IMR-90 (cell line): Measurements from ENCODE around the gene TMEM135. TPM values are rescaled to one million over a fixed set of nuclear protein-coding genes. Genes with fewer than 3 reads are reported as not detected.

ENCODE experiments used
- ATAC-seq: fragments of 200-7000 bp; cut with Tn5 transposase; 2 replicates; pipeline ENCODE4 v1.9.1; 2020; ENCODE audit warnings: low read depth, mild to moderate bottlenecking, moderate library complexity
- BruUV-seq: library from RNA; stranded (reverse); fragments of 400-500 nt; replicated peaks from 2 replicates; lab custom pipeline; 2021; lab: Mats Ljungman, UMichigan
- CTCF ChIA-PET: fragments of 300-600 bp; formaldehyde crosslinking; extraction: SDS; loops from one replicate; lab custom pipeline; 2021; ENCODE audit warnings: antibody characterized with exemption; lab: Yijun Ruan, JAX
- POLR2A ChIA-PET: fragments of 300-600 bp; sonication (Branson Sonifier 250); formaldehyde crosslinking; loops from one replicate; lab custom pipeline; 2022; ENCODE audit warnings: antibody characterized with exemption; ENCODE audit not compliant: unreplicated experiment; lab: Charles Lee
- DNase-seq: peaks from one replicate; pipeline ENCODE4 v3.0.0; 2013
- H2AFZ ChIP-seq: replicated peaks from 2 replicates; pipeline ENCODE3; 2013; ENCODE audit warnings: low read length, mild to moderate bottlenecking; ENCODE audit not compliant: poor library complexity
- H2AK5ac ChIP-seq: 2 replicates; pipeline ENCODE4 v1.6.1; 2013; ENCODE audit warnings: low read depth, low read length, inconsistent platforms
- H2AK9ac ChIP-seq: replicated peaks from 2 replicates; pipeline ENCODE3; 2013; ENCODE audit warnings: mild to moderate bottlenecking, low read depth, low read length, moderate library complexity; ENCODE audit not compliant: poor library complexity
- H2BK120ac ChIP-seq: 2 replicates; pipeline ENCODE4 v1.6.1; 2013; ENCODE audit warnings: low read depth, low read length, inconsistent platforms
- H2BK15ac ChIP-seq: 3 replicates; pipeline ENCODE4 v1.6.1; 2013; ENCODE audit warnings: low read depth, low read length, inconsistent platforms
- H2BK20ac ChIP-seq: 2 replicates; pipeline ENCODE4 v1.6.1; 2013; ENCODE audit warnings: low read depth, mild to moderate bottlenecking, inconsistent platforms, low read length, moderate library complexity
- H2BK5ac ChIP-seq: 2 replicates; pipeline ENCODE4 v1.6.1; 2013; ENCODE audit warnings: mild to moderate bottlenecking, low read depth, low read length, inconsistent platforms; ENCODE audit not compliant: poor library complexity, severe bottlenecking
- H3K14ac ChIP-seq: replicated peaks from 2 replicates; pipeline ENCODE4 v1.6.1; 2013; ENCODE audit warnings: low read depth, low read length, inconsistent platforms
- H3K18ac ChIP-seq: 2 replicates; pipeline ENCODE4 v1.6.1; 2013; ENCODE audit warnings: low read depth, low read length, control low read depth
- H3K23ac ChIP-seq: 2 replicates; pipeline ENCODE4 v1.6.1; 2013; ENCODE audit warnings: low read depth, low read length, inconsistent platforms
- H3K27ac ChIP-seq: 2 replicates; pipeline ENCODE4 v1.5.1; 2013; ENCODE audit warnings: mild to moderate bottlenecking, control low read depth, low read length; ENCODE audit not compliant: insufficient read depth
- H3K27me3 ChIP-seq: 2 replicates; pipeline ENCODE4 v1.6.1; 2013; ENCODE audit warnings: low read length; ENCODE audit not compliant: control insufficient read depth, insufficient read depth
- H3K36me3 ChIP-seq: 2 replicates; pipeline ENCODE4 v1.6.1; 2013; ENCODE audit warnings: low read length, mixed read lengths; ENCODE audit not compliant: control insufficient read depth, insufficient read depth
- H3K4ac ChIP-seq: 2 replicates; pipeline ENCODE4 v1.6.1; 2013; ENCODE audit warnings: low read depth, low read length, inconsistent platforms
- H3K4me1 ChIP-seq: 2 replicates; pipeline ENCODE4 v1.6.1; 2013; ENCODE audit warnings: low read length, mixed read lengths; ENCODE audit not compliant: control insufficient read depth, insufficient read depth
- H3K4me2 ChIP-seq: 2 replicates; pipeline ENCODE4 v1.6.1; 2013; ENCODE audit warnings: low read depth, mild to moderate bottlenecking, control low read depth, low read length, moderate library complexity
- H3K4me3 ChIP-seq: 2 replicates; pipeline ENCODE4 v1.5.1; 2013; ENCODE audit warnings: low read depth, mild to moderate bottlenecking, control low read depth, low read length, moderate library complexity; ENCODE audit not compliant: insufficient read depth
- H3K56ac ChIP-seq: 2 replicates; pipeline ENCODE4 v1.6.1; 2013; ENCODE audit warnings: low read length, inconsistent platforms; ENCODE audit not compliant: insufficient read depth; ENCODE audit errors: extremely low read depth
- H3K79me1 ChIP-seq, 2 experiments: 2 replicates each; pipeline ENCODE4 v1.6.1; 2013; ENCODE audit warnings: low read length in 2 of 2, inconsistent platforms in 1 of 2, low read depth in 1 of 2
- H3K9ac ChIP-seq: 2 replicates; pipeline ENCODE4 v1.6.1; 2013; ENCODE audit warnings: low read depth, low read length, control low read depth
- H3K9me1 ChIP-seq: 2 replicates; pipeline ENCODE4 v1.6.1; 2013; ENCODE audit warnings: low read length, inconsistent platforms; ENCODE audit not compliant: insufficient read depth
- H3K9me3 ChIP-seq: 2 replicates; pipeline ENCODE4 v1.6.1; 2013; ENCODE audit warnings: low read length; ENCODE audit not compliant: control insufficient read depth, insufficient read depth
- H4K20me1 ChIP-seq: 2 replicates; pipeline ENCODE4 v1.6.1; 2013; ENCODE audit warnings: low read length, inconsistent platforms; ENCODE audit not compliant: insufficient read depth
- H4K5ac ChIP-seq: 2 replicates; pipeline ENCODE4 v1.6.1; 2013; ENCODE audit warnings: mild to moderate bottlenecking, low read depth, low read length, control low read depth
- H4K8ac ChIP-seq, 2 experiments: 2 replicates each; pipeline ENCODE4 v1.6.1; 2013; ENCODE audit warnings: low read depth in 2 of 2, low read length in 2 of 2, control low read depth in 1 of 2, inconsistent platforms in 1 of 2
- H4K91ac ChIP-seq: 2 replicates; pipeline ENCODE4 v1.6.1; 2013; ENCODE audit warnings: low read depth, low read length, inconsistent platforms; ENCODE audit not compliant: insufficient read depth
- CHD1 ChIP-seq: IDR thresholded peaks from 2 replicates; pipeline ENCODE4 v1.6.1; 2012; ENCODE audit warnings: low read depth, low read length, improper control_type of control experiment
- ELK1 ChIP-seq: fragments of 150-350 bp; IDR thresholded peaks from 2 replicates; pipeline ENCODE4 v1.6.1; 2016; ENCODE audit warnings: low read depth, mild to moderate bottlenecking, low read length, moderate library complexity, borderline replicate concordance
- FOS ChIP-seq: fragments of 150-350 bp; IDR thresholded peaks from 2 replicates; pipeline ENCODE4 v1.6.1; 2016; ENCODE audit warnings: low read depth, low read length
- MAFK ChIP-seq: IDR thresholded peaks from 2 replicates; pipeline ENCODE4 v1.6.1; 2012; ENCODE audit warnings: low read depth, low read length, improper control_type of control experiment
- MXI1 ChIP-seq: IDR thresholded peaks from 2 replicates; pipeline ENCODE4 v1.6.1; 2012; ENCODE audit warnings: low read depth, mild to moderate bottlenecking, low read length, moderate library complexity, borderline replicate concordance
- NFE2L2 ChIP-seq: fragments of 150-350 bp; IDR thresholded peaks from 2 replicates; pipeline ENCODE4 v1.6.1; 2016; ENCODE audit warnings: low read depth, mild to moderate bottlenecking, low read length
- POLR2A ChIP-seq: IDR thresholded peaks from 2 replicates; pipeline ENCODE4 v1.6.1; 2012; ENCODE audit warnings: mild to moderate bottlenecking, low read depth, low read length
- RAD21 ChIP-seq: IDR thresholded peaks from 2 replicates; pipeline ENCODE4 v1.6.1; 2012; ENCODE audit warnings: low read length, improper control_type of control experiment
- RFX5 ChIP-seq: IDR thresholded peaks from 2 replicates; pipeline ENCODE4 v1.8.0; 2012; ENCODE audit warnings: low read depth, mild to moderate bottlenecking, low read length, moderate library complexity
- SMC3 ChIP-seq: fragments of 150-350 bp; IDR thresholded peaks from 2 replicates; pipeline ENCODE4 v1.6.1; 2016; ENCODE audit warnings: low read depth, mild to moderate bottlenecking, antibody characterized with exemption, low read length, moderate library complexity
- USF2 ChIP-seq: fragments of 150-350 bp; IDR thresholded peaks from 2 replicates; pipeline ENCODE4 v1.6.1; 2017; ENCODE audit warnings: mild to moderate bottlenecking, antibody characterized with exemption, low read length, low read depth
- WGBS, 2 experiments: methylation state at CpG; one replicate each; pipeline versions ENCODE4 v1.1.5 to v1.1.7; 2013; ENCODE audit warnings: missing lambda C conversion rate in 2 of 2; ENCODE audit not compliant: insufficient read length in 1 of 2; ENCODE audit errors: extremely low coverage in 2 of 2; 5-methylcytosine and 5-hydroxymethylcytosine counted together
- dilution Hi-C: fragments of 300-500 bp; cut with HindIII; formaldehyde crosslinking; loops from one replicate; pipeline ENCODE4 v1.14.3; 2018; ENCODE audit warnings: low sequenced_read_pairs; ENCODE audit not compliant: unreplicated experiment
- in situ Hi-C: fragments of 300-500 bp; cut with MboI; formaldehyde crosslinking; loops from 3 replicates; pipeline ENCODE4 v1.14.3; 2019; ENCODE audit warnings: low sequenced_read_pairs, inconsistent platforms, mixed read lengths
- intact Hi-C: fragments of 100-400 bp; cut with micrococcal nuclease; formaldehyde crosslinking; loops from 2 replicates; pipeline ENCODE4 v1.10.0; 2022
- polyA plus RNA-seq, 3 experiments: library from polyadenylated mRNA; depleted of rRNA; stranded (reverse); fragments of >200 nt; gene quantifications; 2 replicates each; pipeline ENCODE4 v1.2.3, GENCODE V29; 2012; ENCODE audit warnings: low replicate concordance in 1 of 3
- total RNA-seq: library from RNA; depleted of rRNA; stranded (reverse); fragments of >200 nt; gene quantifications from 2 replicates; pipeline ENCODE4 v1.2.3, GENCODE V29; 2012

TMEM135 gene
- total and polyA plus RNA-seq, 2 of the 4 experiments (the other 2 are of a cell fraction): 3.9 to 5.9 TPM

- ChIA-PET CTCF (no interaction called here), POLR2A (no interaction called here)
- no CpG with 5 or more reads among the region's 1 CpG for WGBS, 2 experiments
- intact Hi-C loops: loop anchor here (5.0 kb wide), 1 partner anchor 37 kb away; no protein-coding TSS in a partner anchor
- Histone ChIP-seq H2AFZ (no peak overlapping the region), H3K27ac (no peak overlapping the region), H3K23ac (no peak overlapping the region), H3K4me2 (no peak overlapping the region), H2BK5ac (no peak overlapping the region), H3K4me1 (no peaks in the 10 kb centered on the region), H3K56ac (no peak overlapping the region), H2BK20ac (no peak overlapping the region), H3K4me3 (no peak overlapping the region), H3K79me1 (no peaks in the 10 kb centered on the region; a peak in 1 of 4 replicates), H3K14ac (no peak overlapping the region), H3K9me3 (no peaks in the 10 kb centered on the region), H3K27me3 (no peaks in the 10 kb centered on the region), H4K20me1 (no peaks in the 10 kb centered on the region), H4K91ac (no peak overlapping the region), H3K4ac (no peak overlapping the region), H3K9ac (no peak overlapping the region), H2BK15ac (no peak overlapping the region), H2AK5ac (no peak overlapping the region), H4K8ac (no peak overlapping the region), H3K18ac (no peak overlapping the region), H2AK9ac (no peak overlapping the region), H2BK120ac (no peak overlapping the region), H3K9me1 (no peaks in the 10 kb centered on the region), H4K5ac (no peak overlapping the region), H3K36me3 (no peaks in the 10 kb centered on the region)
- peak; percentile 48 for ATAC-seq
- BruUV-seq: no TSS peak
- in situ Hi-C loops: no loop called here
- TF ChIP-seq RFX5 (no peak), MXI1 (no peak), ELK1 (no peak), USF2 (no peak), NFE2L2 (no peak), CHD1 (no peak), POLR2A (no peak), FOS (no peak), RAD21 (no peak), SMC3 (no peak), MAFK (no peak)
- dilution Hi-C loops: no loop called here
- DNase-seq: peak; percentile 9
Measured at GRCh38 chr11:87224486-87224885, 186.8 kb downstream of the TMEM135 start.
